GM19463 (cell line): ENCODE measurements around the gene TEAD4.

ENCODE experiments used
- ATAC-seq: cut with Tn5 transposase; IDR thresholded peaks from one replicate; pipeline ENCODE4 v1.9.1; 2021; ENCODE audit warnings: mild to moderate bottlenecking, moderate library complexity; ENCODE audit not compliant: unreplicated experiment

Gene TEAD4

GRCh38 chr12:2960390-2960956 is 1.3 kb downstream of the TEAD4 start:
- ATAC-seq, result no peak

- no peak for ATAC-seq
Measured at GRCh38 chr12:2960996-2961616, 1.9 kb downstream of the TEAD4 start.

- ATAC-seq, result no peak
Measured at GRCh38 chr12:2961705-2962104, 2.5 kb downstream of the TEAD4 start.

GRCh38 chr12:2963154-2963759 is 4.1 kb downstream of the TEAD4 start:
- no peak for ATAC-seq

- ATAC-seq, result no peak
Measured at GRCh38 chr12:2963760-2964292, 4.6 kb downstream of the TEAD4 start.

- no peak for ATAC-seq
Measured at GRCh38 chr12:2967651-2968050, 8.5 kb downstream of the TEAD4 start.

GRCh38 chr12:2970744-2971143 is 11.5 kb downstream of the TEAD4 start:
- no peak for ATAC-seq

GRCh38 chr12:2973566-2973965 is 14.4 kb downstream of the TEAD4 start:
- no peak for ATAC-seq

- ATAC-seq, result no peak
Measured at GRCh38 chr12:2974560-2974971, 15.4 kb downstream of the TEAD4 start.

GRCh38 chr12:2976581-2976996 is 17.4 kb downstream of the TEAD4 start:
- no peak for ATAC-seq

GRCh38 chr12:2977776-2978175 is 18.6 kb downstream of the TEAD4 start:
- ATAC-seq, result no peak

GRCh38 chr12:2979806-2980205 is 20.6 kb downstream of the TEAD4 start:
- no peak for ATAC-seq

GRCh38 chr12:2980630-2981029 is 21.4 kb downstream of the TEAD4 start:
- no peak for ATAC-seq

GRCh38 chr12:2982361-2982760 is 23.2 kb downstream of the TEAD4 start:
- no peak for ATAC-seq

GRCh38 chr12:2984249-2984648 is 25.1 kb downstream of the TEAD4 start:
- ATAC-seq, result no peak

- ATAC-seq, result no peak
Measured at GRCh38 chr12:2984698-2985097, 25.5 kb downstream of the TEAD4 start.

GRCh38 chr12:2986876-2987275 is 27.7 kb downstream of the TEAD4 start:
- ATAC-seq, result no peak

GRCh38 chr12:2988494-2988893 is 29.3 kb downstream of the TEAD4 start:
- no peak for ATAC-seq

GRCh38 chr12:2992724-2993123 is 33.5 kb downstream of the TEAD4 start:
- ATAC-seq, result no peak

- ATAC-seq, result no peak
Measured at GRCh38 chr12:2997989-2998670, 38.9 kb downstream of the TEAD4 start.

- ATAC-seq, result no peak
Measured at GRCh38 chr12:2998789-2999264, 39.6 kb downstream of the TEAD4 start.
